DMS153 treated with DMSO at 0.1 percent for 48 hours (cell line): ENCODE measurements around the gene PCDHGA8.
"Not testable (repeated sequence)": the region's sequence is repeated elsewhere in the genome, so short reads cannot be mapped to it uniquely, and the experiment has no call there.

Experiments
- DNase-seq: peaks from one replicate; lab custom pipeline; 2025; ENCODE audit not compliant: unreplicated experiment; lab: John Stamatoyannopoulos, UW

The PCDHGA8 gene

GRCh38 chr5:141399555-141400258 lies 7.3 kb downstream of the PCDHGA8 start:
- DNase-seq: no peak

GRCh38 chr5:141402553-141403243 lies 10.3 kb downstream of the PCDHGA8 start, which contains the start of gene PCDHGA9:
Gene PCDHGA9, plus strand, starts transcription at chr5:141402778. Its CDS starts 175 bp downstream, at chr5:141402953.
- DNase-seq: no peak

- no peak for DNase-seq
These were observed 11.0 kb downstream of the PCDHGA8 start for GRCh38 chr5:141403387-141403786.

GRCh38 chr5:141407790-141408505 lies 15.5 kb downstream of the PCDHGA8 start, which contains the start of gene PCDHGB6:
Gene PCDHGB6, plus strand, starts transcription at chr5:141408021. Its CDS starts 182 bp downstream, at chr5:141408203.
- DNase-seq: not testable (repeated sequence)

GRCh38 chr5:141409598-141410306 lies 17.3 kb downstream of the PCDHGA8 start:
- no peak for DNase-seq

- no peak for DNase-seq
These were observed 19.1 kb downstream of the PCDHGA8 start for GRCh38 chr5:141411575-141411974.

GRCh38 chr5:141412854-141413539 lies 20.6 kb downstream of the PCDHGA8 start, which contains the start of gene PCDHGA10:
Gene PCDHGA10, plus strand, starts transcription at chr5:141412987. Its CDS starts 189 bp downstream, at chr5:141413176.
- DNase-seq: no peak

- no peak for DNase-seq
These were observed 21.2 kb downstream of the PCDHGA8 start for GRCh38 chr5:141413540-141414069.

GRCh38 chr5:141414548-141415274 lies 22.3 kb downstream of the PCDHGA8 start:
- not testable (repeated sequence) for DNase-seq

GRCh38 chr5:141415275-141415618 lies 22.8 kb downstream of the PCDHGA8 start:
- DNase-seq: not testable (repeated sequence)

- not testable (repeated sequence) for DNase-seq
These were observed 25.2 kb downstream of the PCDHGA8 start, which contains the start of gene PCDHGB7 for GRCh38 chr5:141417494-141418172. Gene PCDHGB7, plus strand, starts transcription at chr5:141417677. Its CDS starts 183 bp downstream, at chr5:141417860.

- no peak for DNase-seq
These were observed 26.8 kb downstream of the PCDHGA8 start for GRCh38 chr5:141419074-141419880.

- no peak for DNase-seq
These were observed 28.5 kb downstream of the PCDHGA8 start, which contains the start of gene PCDHGA11 for GRCh38 chr5:141420855-141421488. Gene PCDHGA11, plus strand, starts transcription at chr5:141421051. Its CDS starts 177 bp downstream, at chr5:141421228.

GRCh38 chr5:141421489-141421855 lies 29.0 kb downstream of the PCDHGA8 start:
- no peak for DNase-seq

- DNase-seq: no peak
These were observed 30.4 kb downstream of the PCDHGA8 start for GRCh38 chr5:141422742-141423291.

GRCh38 chr5:141427783-141428426 lies 35.5 kb downstream of the PCDHGA8 start:
- DNase-seq: no peak
